ENCODE results near the gene PCDH17. TPM values are rescaled to one million over a fixed set of nuclear protein-coding genes. Genes with fewer than 3 reads are reported as not detected.

The PCDH17 gene
- polyA plus RNA-seq, 3 donors: not detected

- no peak overlapping the region for H3K27ac Mint-ChIP-seq
- H3K4me3 Mint-ChIP-seq: no peak overlapping the region
- TF ChIP-seq, protein P1, sequence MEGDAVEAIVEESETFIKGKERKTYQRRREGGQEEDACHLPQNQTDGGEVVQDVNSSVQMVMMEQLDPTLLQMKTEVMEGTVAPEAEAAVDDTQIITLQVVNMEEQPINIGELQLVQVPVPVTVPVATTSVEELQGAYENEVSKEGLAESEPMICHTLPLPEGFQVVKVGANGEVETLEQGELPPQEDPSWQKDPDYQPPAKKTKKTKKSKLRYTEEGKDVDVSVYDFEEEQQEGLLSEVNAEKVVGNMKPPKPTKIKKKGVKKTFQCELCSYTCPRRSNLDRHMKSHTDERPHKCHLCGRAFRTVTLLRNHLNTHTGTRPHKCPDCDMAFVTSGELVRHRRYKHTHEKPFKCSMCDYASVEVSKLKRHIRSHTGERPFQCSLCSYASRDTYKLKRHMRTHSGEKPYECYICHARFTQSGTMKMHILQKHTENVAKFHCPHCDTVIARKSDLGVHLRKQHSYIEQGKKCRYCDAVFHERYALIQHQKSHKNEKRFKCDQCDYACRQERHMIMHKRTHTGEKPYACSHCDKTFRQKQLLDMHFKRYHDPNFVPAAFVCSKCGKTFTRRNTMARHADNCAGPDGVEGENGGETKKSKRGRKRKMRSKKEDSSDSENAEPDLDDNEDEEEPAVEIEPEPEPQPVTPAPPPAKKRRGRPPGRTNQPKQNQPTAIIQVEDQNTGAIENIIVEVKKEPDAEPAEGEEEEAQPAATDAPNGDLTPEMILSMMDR (IDR thresholded peaks at IDR 0.05): no peak
- DNase-seq: no peak
- no peak overlapping the region for H3K9ac ChIP-seq (ENCODE audit: insufficient read depth, low read length, poor library complexity, severe bottlenecking)
- H3K36me3 ChIP-seq (replicated peaks in 1 of 2; ENCODE audit: control insufficient read depth in 1 of 2, insufficient read depth in 2 of 2, low read length in 2 of 2): no peaks in the 10 kb centered on the region
- WGBS (ENCODE audit: insufficient coverage): no CpG with 5 or more reads among the region's 2 CpGs
- peaks cover 0 to 3% (median 0%) of the 10 kb centered on the region in 7 donors for H3K9me3 Mint-ChIP-seq
- intact Hi-C loops (cut with micrococcal nuclease): no loop called here
- no peaks in the 10 kb centered on the region for H3K9me3 ChIP-seq (replicated peaks in 1 of 2; ENCODE audit: control insufficient read depth in 1 of 2, insufficient read depth in 1 of 2, low read length in 2 of 2)
- H3K27me3 ChIP-seq (ENCODE audit: control insufficient read depth in 2 of 2, insufficient read depth in 2 of 2, low read length in 2 of 2): no peaks in the 10 kb centered on the region
- no peak overlapping the region for H3K27ac ChIP-seq (ENCODE audit: low read depth in 1 of 2, low read length in 2 of 2)
- no peaks in the 10 kb centered on the region for H3K36me3 Mint-ChIP-seq
- no peaks in the 10 kb centered on the region for H3K27me3 Mint-ChIP-seq (ENCODE audit: low read depth in 3 of 3)
- no peak overlapping the region for H3K4me2 ChIP-seq (replicated peaks; ENCODE audit: extremely low read depth, low read length, poor library complexity, severe bottlenecking)
- no peak overlapping the region for H2AFZ ChIP-seq (ENCODE audit: insufficient read depth, low read depth, low read length, poor library complexity, severe bottlenecking)
- no peaks in the 10 kb centered on the region for H4K20me1 ChIP-seq (ENCODE audit: insufficient read depth, low read length)
- H3K4me3 ChIP-seq (replicated peaks in 1 of 3; ENCODE audit: low read depth in 2 of 3, low read length in 3 of 3): no peak overlapping the region
- H3K4me1 Mint-ChIP-seq: no peaks in the 10 kb centered on the region
- no peaks in the 10 kb centered on the region for H3K79me2 ChIP-seq (ENCODE audit: insufficient read depth, low read length)
- H3K4me1 ChIP-seq (ENCODE audit: control insufficient read depth in 1 of 2, insufficient read depth in 2 of 2, low read length in 2 of 2): no peaks in the 10 kb centered on the region
These were observed 72.5 kb downstream of the PCDH17 start for GRCh38 chr13:57704031-57704430.

- no peak overlapping the region for H3K27ac Mint-ChIP-seq
- TF ChIP-seq, protein P1 (IDR thresholded peaks at IDR 0.05): no peak
- H3K27me3 Mint-ChIP-seq (ENCODE audit: low read depth in 3 of 3): no peaks in the 10 kb centered on the region
- Histone ChIP-seq H3K9me3 (replicated peaks in 1 of 2; ENCODE audit: control insufficient read depth in 1 of 2, insufficient read depth in 1 of 2, low read length in 2 of 2) (no peaks in the 10 kb centered on the region), H3K27me3 (ENCODE audit: control insufficient read depth in 2 of 2, insufficient read depth in 2 of 2, low read length in 2 of 2) (no peaks in the 10 kb centered on the region), H3K4me2 (replicated peaks; ENCODE audit: extremely low read depth, low read length, poor library complexity, severe bottlenecking) (no peak overlapping the region), H3K4me3 (replicated peaks in 1 of 3; ENCODE audit: low read depth in 2 of 3, low read length in 3 of 3) (no peak overlapping the region), H3K27ac (ENCODE audit: low read depth in 1 of 2, low read length in 2 of 2) (no peak overlapping the region), H4K20me1 (ENCODE audit: insufficient read depth, low read length) (no peaks in the 10 kb centered on the region), H3K36me3 (replicated peaks in 1 of 2; ENCODE audit: control insufficient read depth in 1 of 2, insufficient read depth in 2 of 2, low read length in 2 of 2) (no peaks in the 10 kb centered on the region), H3K79me2 (ENCODE audit: insufficient read depth, low read length) (no peaks in the 10 kb centered on the region), H3K9ac (ENCODE audit: insufficient read depth, low read length, poor library complexity, severe bottlenecking) (no peak overlapping the region), H3K4me1 (ENCODE audit: control insufficient read depth in 1 of 2, insufficient read depth in 2 of 2, low read length in 2 of 2) (no peaks in the 10 kb centered on the region), H2AFZ (ENCODE audit: insufficient read depth, low read depth, low read length, poor library complexity, severe bottlenecking) (no peak overlapping the region)
- H3K9me3 Mint-ChIP-seq: no peaks in the 10 kb centered on the region
- H3K4me3 Mint-ChIP-seq: no peak overlapping the region
- no peaks in the 10 kb centered on the region for H3K36me3 Mint-ChIP-seq
- 86% methylated on average over 2 of the region's 3 CpGs for WGBS (ENCODE audit: insufficient coverage)
- DNase-seq: no peak
- H3K4me1 Mint-ChIP-seq: no peaks in the 10 kb centered on the region
- intact Hi-C loops (cut with micrococcal nuclease): no loop called here
These were observed 84.8 kb downstream of the PCDH17 start for GRCh38 chr13:57716295-57716694.
